NCI-H524 treated with DMSO at 0.1 percent for 48 hours (cell line): ENCODE results near the gene SNUPN.
"Not testable (repeated sequence)": the region's sequence is repeated elsewhere in the genome, so short reads cannot be mapped to it uniquely, and the experiment has no call there.

ENCODE experiments used
- DNase-seq: peaks from one replicate; lab custom pipeline; 2025; lab: John Stamatoyannopoulos, UW

Gene SNUPN

GRCh38 chr15:75583701-75584100, 41.8 kb downstream of the SNUPN start:
- DNase-seq = no peak

GRCh38 chr15:75582943-75583342, 42.6 kb downstream of the SNUPN start:
- DNase-seq = not testable (repeated sequence)

DNA sequence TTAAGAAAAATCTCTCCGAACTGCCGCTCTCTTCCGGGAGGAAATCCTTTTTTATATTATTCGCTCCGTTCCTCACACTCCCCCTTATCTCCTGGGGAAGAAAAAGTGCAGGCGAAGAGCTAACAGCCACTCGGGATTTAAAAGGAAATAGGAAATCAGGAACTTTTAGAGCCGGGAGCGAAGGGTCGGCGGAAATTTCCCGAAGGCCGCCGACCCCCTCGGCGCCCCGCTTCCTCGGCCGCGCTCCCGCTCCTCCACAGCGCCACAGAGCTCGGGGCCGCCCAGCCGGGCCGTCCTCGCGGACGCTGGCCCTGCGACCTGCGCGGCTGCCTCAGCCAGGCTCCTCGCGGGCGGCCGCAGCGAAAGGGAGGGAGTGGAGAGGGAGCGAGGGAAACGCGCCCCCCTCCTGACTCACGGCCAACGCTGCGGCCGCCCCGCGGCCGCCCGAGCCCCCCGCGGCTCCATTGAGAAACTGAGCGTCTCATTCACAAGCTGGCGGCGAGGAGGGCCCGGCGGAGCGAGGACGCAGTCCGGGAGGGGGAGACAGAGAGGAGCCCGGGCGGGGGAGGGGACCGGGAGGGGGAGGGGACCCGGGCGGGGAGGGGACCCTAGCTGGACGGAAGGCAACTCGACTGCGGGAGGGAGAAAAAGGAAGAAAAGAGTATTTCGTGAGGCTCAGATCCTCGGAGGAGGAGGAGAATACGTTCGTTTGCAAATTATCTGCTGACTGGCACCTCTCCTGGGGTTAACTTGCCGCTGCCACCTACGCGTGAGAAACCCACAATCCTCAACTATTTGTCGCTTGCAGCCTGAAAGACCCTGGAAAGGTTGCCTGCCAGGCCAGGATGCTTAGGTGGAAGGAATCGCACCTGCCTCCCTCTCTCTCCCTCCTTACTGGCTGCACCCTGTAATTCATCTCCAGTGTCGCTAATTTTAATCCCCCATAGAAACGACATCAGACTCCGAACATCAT, 46.3 kb downstream of the SNUPN start, which contains the start of gene PTPN9:
TSS of gene PTPN9 (minus strand) at position 368 of the 973 bp plus-strand sequence. CDS start 539 bp downstream, outside the sequence.
- peak; percentile 34 for DNase-seq

GRCh38 chr15:75578173-75578947, 47.2 kb downstream of the SNUPN start:
- no peak for DNase-seq

GRCh38 chr15:75577401-75578172, 47.9 kb downstream of the SNUPN start:
- DNase-seq = no peak

GRCh38 chr15:75573648-75574384, 51.7 kb downstream of the SNUPN start:
- DNase-seq = no peak

DNA sequence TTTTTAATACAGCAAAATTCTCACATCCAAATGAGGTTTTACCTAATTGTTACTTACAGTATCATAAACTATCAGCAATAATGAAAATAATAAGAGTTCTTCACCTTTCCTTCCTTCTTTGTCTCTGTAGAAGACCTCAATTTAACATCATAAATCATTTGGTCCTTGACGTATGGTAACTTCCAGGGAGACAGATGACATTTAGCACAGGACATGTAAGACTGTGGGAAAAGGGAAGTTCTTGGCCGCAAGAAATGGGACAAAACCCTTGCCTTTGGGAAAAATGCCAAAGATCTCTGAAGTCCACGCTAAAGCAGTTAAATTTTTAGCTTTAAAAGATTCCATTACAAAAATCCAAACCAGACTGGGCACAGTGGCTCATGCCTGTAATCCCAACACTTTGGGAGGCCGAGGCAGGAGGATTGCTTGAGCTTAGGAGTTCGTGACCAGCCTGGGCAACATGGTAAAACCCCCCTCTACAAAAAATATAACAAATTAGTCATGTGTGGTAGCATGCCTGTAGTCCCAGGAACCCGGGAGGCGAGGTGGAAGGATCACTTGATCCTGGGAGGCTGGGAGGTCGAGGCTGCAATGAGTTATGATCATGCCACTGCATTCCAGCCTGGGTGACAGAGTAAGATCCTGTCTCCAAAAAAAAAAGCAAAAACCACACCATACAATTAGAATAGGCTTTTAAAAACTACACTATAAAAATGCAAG, 55.2 kb downstream of the SNUPN start:
- DNase-seq = no peak

DNA sequence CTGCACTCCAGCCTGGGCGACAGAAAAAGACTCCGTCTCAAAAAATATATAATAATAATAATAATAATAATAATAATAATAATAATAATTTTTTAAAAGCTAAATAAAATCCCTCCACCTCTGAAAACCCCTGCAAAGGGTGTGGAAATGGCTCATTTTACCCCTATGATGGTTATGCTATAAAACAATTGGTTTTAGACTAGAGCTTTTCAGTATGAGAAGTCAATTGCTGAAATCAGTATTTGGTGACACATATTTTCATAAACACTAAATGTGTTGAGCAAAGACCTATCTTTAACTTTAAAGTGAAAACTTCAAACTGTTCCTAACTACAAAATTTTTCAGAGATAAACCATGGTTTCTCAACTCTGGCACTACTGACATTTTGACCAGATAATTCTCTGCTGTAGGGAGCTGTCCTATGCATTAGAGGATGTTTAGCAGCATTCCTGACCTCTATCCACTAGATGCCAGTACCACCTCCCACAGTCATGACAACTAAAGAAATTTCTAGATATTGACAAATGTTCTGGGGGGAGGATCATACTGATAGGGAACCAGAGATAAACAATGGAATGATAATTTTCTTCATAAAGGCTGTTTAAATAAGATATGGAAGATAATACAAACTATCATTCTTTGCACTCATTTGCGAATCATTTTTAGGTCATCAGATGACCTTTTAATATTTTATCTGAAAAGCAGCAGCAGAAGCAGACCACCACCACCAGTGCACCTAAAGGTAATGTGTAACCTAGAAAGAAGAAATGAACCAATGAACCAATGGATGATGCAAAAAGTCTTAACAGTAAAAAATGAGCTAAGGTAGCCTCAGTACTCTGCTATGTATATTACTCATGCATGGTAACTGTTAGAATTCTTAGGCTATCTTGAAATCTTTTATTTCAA, 60.2 kb downstream of the SNUPN start:
- DNase-seq = no peak

- no peak for DNase-seq
Measured at GRCh38 chr15:75561888-75562287, 63.6 kb downstream of the SNUPN start.

- DNase-seq = peak; percentile 54
Measured at GRCh38 chr15:75559360-75559759, 66.2 kb downstream of the SNUPN start.

GRCh38 chr15:75558955-75559354, 66.6 kb downstream of the SNUPN start:
- not testable (repeated sequence) for DNase-seq

- DNase-seq = peak; percentile 50
Measured at GRCh38 chr15:75554717-75555116, 70.8 kb downstream of the SNUPN start.

DNA sequence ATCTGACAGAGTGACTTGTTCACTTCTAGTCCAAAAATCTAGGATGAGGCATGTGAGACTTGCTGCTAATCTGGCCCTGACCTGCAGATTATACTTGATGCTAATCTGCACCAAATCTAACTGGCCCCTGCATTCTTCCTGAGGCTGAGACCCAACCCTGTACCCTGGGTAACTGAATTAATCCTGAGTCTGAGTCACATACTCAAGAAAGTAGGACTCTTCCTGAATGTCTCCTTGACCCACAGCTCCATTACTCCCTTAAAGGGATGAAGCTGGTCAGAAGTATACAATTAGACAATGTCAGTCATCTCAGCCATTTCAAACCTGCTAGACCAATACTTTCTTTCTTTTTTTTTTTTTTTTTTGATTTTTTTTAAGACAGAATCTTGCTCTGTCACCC, 71.9 kb downstream of the SNUPN start:
- no peak for DNase-seq

GRCh38 chr15:75551091-75551490, 74.4 kb downstream of the SNUPN start:
- no peak for DNase-seq
